ENCODE measurements around the gene CTTNBP2. TPM values are rescaled to one million over a fixed set of nuclear protein-coding genes. Genes with fewer than 3 reads are reported as not detected.

Gene CTTNBP2
- total RNA-seq, 1 experiment from 2014 or later, result not detected

- DNase-seq (ENCODE audit: low read depth in 1 of 2, low spot score in 2 of 2), result no peak
- H3K27ac ChIP-seq, result no peak overlapping the region
- H3K4me3 ChIP-seq, result no peak overlapping the region
- H3K4me1 ChIP-seq (replicated peaks), result no peaks in the 10 kb centered on the region
- no peaks in the 10 kb centered on the region for H3K9me3 ChIP-seq (replicated peaks)
- no peaks in the 10 kb centered on the region; the same call in 1 of the 2 replicates for H3K27me3 ChIP-seq (replicated peaks)
- no peaks in the 10 kb centered on the region for H3K36me3 ChIP-seq
Observed at GRCh38 chr7:117755136-117755535, 118.1 kb downstream of the CTTNBP2 start.

DNA sequence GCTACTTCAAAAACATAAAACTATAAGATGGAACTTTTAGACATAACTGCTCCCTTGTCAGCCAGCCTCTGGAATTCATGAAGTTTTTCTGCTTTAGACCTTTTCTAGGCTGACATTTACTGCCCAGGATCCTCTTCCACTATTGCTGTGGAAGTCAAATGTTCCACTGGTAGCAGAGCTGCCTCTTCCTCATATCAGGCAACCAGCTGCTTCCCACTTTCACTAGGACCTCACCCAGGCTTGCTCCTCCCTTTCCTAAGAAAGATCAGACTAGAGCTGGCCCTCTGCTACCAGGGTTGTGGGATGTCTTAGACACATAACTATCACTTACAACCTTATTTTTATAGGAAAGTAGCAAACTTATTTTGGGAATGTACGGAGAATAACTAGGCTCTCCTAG is 121.5 kb downstream of the CTTNBP2 start:
- Histone ChIP-seq H3K27me3 (replicated peaks) (no peaks in the 10 kb centered on the region), H3K27ac (no peak overlapping the region), H3K36me3 (no peaks in the 10 kb centered on the region), H3K4me3 (no peak overlapping the region), H3K9me3 (replicated peaks) (no peaks in the 10 kb centered on the region), H3K4me1 (replicated peaks) (no peaks in the 10 kb centered on the region)
- no peak for DNase-seq (ENCODE audit: low read depth in 1 of 2, low spot score in 2 of 2)

DNA sequence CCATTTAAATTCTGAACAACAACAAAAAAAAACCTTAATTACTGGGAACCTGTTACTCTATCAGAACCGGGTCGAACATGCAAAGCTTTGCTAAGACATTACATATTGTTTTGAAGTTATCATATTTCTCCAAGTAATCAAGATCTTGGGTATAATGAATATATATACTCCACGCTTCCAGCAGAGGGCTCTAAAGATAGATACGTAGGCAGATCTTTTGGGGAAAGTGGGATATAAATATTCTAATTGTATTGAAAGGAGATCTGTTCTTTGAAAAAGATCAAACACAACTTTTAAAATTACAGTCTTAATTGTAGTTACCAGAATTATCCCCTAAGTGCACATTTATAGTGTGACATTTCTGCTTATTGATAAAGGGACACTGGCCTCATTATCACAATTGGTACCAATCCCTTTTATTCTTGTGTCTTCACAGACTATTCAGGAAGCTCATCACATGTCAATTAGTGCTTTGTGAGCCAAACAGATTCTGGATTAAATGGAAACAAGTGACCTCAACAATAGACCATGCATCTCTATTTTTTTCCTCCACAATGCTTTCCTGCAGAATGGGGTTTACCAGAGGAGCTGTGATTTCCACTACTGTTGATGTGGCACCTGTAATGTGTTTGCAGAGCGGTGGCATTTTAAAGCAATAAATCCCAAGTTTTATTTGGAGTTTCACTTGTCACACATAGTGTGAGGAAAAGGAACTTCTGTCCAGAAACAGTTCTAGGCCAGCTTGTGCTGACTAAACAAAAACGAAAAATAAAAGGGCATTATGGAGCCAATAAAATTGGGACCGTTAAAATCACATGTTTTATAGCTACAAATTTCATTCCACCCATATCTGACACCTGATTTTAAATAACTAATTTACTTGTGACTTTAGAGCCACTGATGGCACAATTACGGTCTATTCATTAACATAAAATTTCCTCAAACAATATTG is 122.4 kb downstream of the CTTNBP2 start:
- Histone ChIP-seq H3K36me3 (no peaks in the 10 kb centered on the region), H3K9me3 (replicated peaks) (no peaks in the 10 kb centered on the region), H3K4me3 (no peak overlapping the region), H3K27ac (no peak overlapping the region), H3K27me3 (replicated peaks) (no peaks in the 10 kb centered on the region), H3K4me1 (replicated peaks) (no peaks in the 10 kb centered on the region)
- peak in 1 of 2 experiments; percentile 15 for DNase-seq (ENCODE audit: low read depth in 1 of 2, low spot score in 2 of 2)

GRCh38 chr7:117741962-117742361 is 131.3 kb downstream of the CTTNBP2 start:
- H3K36me3 ChIP-seq, result no peaks in the 10 kb centered on the region
- H3K27me3 ChIP-seq (replicated peaks), result no peaks in the 10 kb centered on the region
- no peak overlapping the region for H3K27ac ChIP-seq
- no peak for DNase-seq (ENCODE audit: low read depth in 1 of 2, low spot score in 2 of 2)
- no peak overlapping the region for H3K4me3 ChIP-seq
- no peaks in the 10 kb centered on the region for H3K4me1 ChIP-seq (replicated peaks)
- no peaks in the 10 kb centered on the region for H3K9me3 ChIP-seq (replicated peaks)

- no peaks in the 10 kb centered on the region for H3K36me3 ChIP-seq
- DNase-seq (ENCODE audit: low read depth in 1 of 2, low spot score in 2 of 2), result no peak
Observed at GRCh38 chr7:117739085-117739484, 134.2 kb downstream of the CTTNBP2 start.

GRCh38 chr7:117737926-117738325 is 135.3 kb downstream of the CTTNBP2 start:
- Histone ChIP-seq H3K9me3 (replicated peaks) (no peaks in the 10 kb centered on the region), H3K36me3 (no peaks in the 10 kb centered on the region), H3K4me1 (replicated peaks) (no peaks in the 10 kb centered on the region), H3K27ac (no peak overlapping the region), H3K4me3 (no peak overlapping the region), H3K27me3 (replicated peaks) (no peaks in the 10 kb centered on the region; the same call in 1 of the 2 replicates)
- no peak for DNase-seq (ENCODE audit: low read depth in 1 of 2, low spot score in 2 of 2)

More at GRCh38 chr7:117739085-117739484, 134.2 kb downstream of the CTTNBP2 start:
- Histone ChIP-seq H3K27me3 (replicated peaks) (no peaks in the 10 kb centered on the region), H3K4me1 (replicated peaks) (no peaks in the 10 kb centered on the region), H3K4me3 (no peak overlapping the region), H3K9me3 (replicated peaks) (no peaks in the 10 kb centered on the region), H3K27ac (no peak overlapping the region)

DNA sequence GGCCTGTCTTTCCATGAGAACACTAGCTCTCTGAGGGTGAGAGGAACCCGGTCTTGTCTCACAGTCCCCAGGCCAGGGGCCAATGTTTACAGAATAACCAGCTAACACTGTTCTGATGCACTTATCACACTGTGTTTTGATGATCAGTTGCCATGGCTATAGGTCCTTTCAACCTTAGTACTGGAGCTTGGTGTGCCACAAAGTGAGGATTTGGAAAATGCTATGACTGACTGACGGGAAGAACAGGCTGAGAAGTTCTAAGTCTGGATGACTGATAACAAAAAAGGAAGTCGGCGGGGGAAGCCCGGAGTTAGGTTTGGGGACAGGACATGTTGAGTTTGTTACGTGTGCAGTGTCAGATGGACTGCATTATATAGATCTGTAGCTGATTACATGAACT is 141.8 kb downstream of the CTTNBP2 start:
- Histone ChIP-seq H3K4me1 (replicated peaks) (no peaks in the 10 kb centered on the region), H3K27ac (no peak overlapping the region), H3K36me3 (no peaks in the 10 kb centered on the region), H3K4me3 (no peak overlapping the region), H3K27me3 (replicated peaks) (no peaks in the 10 kb centered on the region; the same call in 1 of the 2 replicates), H3K9me3 (replicated peaks) (no peaks in the 10 kb centered on the region)
- DNase-seq (ENCODE audit: low read depth in 1 of 2, low spot score in 2 of 2), result no peak

- H3K4me1 ChIP-seq (replicated peaks), result no peaks in the 10 kb centered on the region
- no peaks in the 10 kb centered on the region for H3K9me3 ChIP-seq (replicated peaks)
- no peaks in the 10 kb centered on the region for H3K36me3 ChIP-seq
- H3K27me3 ChIP-seq (replicated peaks), result no peaks in the 10 kb centered on the region; the same call in 1 of the 2 replicates
- no peak overlapping the region for H3K27ac ChIP-seq
- no peak overlapping the region for H3K4me3 ChIP-seq
- DNase-seq (ENCODE audit: low read depth in 1 of 2, low spot score in 2 of 2), result no peak
Observed at GRCh38 chr7:117730390-117730789, 142.9 kb downstream of the CTTNBP2 start.

DNA sequence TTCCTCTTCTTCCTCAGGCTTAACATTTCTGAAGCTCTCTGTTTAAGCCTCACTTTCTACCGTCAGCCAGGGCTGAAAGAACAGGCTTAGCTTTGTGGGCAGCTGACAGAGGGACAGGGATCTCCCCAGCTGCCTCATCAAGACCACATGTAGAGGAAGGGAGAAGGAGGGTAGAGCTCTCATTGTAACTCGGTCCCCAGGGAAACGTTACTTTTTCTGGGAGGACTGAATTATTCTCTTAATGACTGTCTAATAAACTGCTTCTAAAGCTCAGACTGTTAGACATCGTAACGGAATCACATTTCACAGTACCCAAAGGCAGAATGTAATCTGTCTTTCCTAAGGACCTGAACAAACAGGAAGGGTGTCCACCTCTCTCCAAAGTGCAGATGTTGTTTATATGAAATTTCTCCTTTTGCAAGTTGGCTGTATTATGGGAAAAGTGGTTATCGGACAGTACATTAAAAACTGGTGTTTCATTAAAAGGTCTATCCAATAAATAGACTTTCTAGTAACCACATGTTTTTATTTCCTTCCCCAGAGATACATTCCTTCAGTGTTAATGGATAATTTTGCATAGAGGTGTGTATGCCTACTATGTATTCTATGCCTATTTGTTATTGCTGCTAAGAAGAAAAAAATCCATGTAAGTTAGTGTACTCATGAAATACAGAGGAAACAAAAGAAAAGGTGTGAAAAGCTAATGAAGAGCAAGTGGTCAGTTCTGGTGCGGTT is 144.2 kb downstream of the CTTNBP2 start:
- no peaks in the 10 kb centered on the region for H3K36me3 ChIP-seq
- H3K9me3 ChIP-seq (replicated peaks), result no peaks in the 10 kb centered on the region
- H3K27me3 ChIP-seq (replicated peaks), result no peaks in the 10 kb centered on the region; the same call in 1 of the 2 replicates
- no peak overlapping the region for H3K27ac ChIP-seq
- no peak overlapping the region for H3K4me3 ChIP-seq
- DNase-seq (ENCODE audit: low read depth in 1 of 2, low spot score in 2 of 2), result no peak
- no peaks in the 10 kb centered on the region for H3K4me1 ChIP-seq (replicated peaks)

DNA sequence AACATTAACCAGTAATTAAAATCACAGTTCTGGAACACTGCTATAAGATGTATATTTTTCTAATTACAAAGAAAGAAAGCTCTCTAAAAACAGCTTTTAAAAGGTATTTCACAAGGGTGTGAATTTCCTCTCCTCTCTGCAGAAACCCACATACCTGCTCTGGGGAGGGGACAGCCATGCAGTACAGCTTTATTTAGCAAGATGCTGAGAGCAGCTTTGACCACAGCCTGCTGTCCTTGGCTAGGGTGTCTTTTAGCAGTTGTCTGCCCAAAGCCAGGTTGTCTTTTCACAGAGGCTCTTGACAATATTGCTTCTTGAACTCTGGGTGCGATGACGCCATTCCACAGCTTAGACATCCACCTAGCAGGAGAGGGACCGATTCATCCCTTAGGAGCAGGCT is 148.3 kb downstream of the CTTNBP2 start:
- no peak overlapping the region for H3K27ac ChIP-seq
- H3K9me3 ChIP-seq (replicated peaks), result no peaks in the 10 kb centered on the region
- no peak for DNase-seq (ENCODE audit: low read depth in 1 of 2, low spot score in 2 of 2)
- no peaks in the 10 kb centered on the region for H3K4me1 ChIP-seq (replicated peaks)
- no peaks in the 10 kb centered on the region for H3K27me3 ChIP-seq (replicated peaks)
- no peaks in the 10 kb centered on the region for H3K36me3 ChIP-seq
- H3K4me3 ChIP-seq, result no peak overlapping the region

GRCh38 chr7:117719377-117719776 is 153.9 kb downstream of the CTTNBP2 start:
- Histone ChIP-seq H3K27me3 (replicated peaks) (no peaks in the 10 kb centered on the region), H3K4me3 (no peak overlapping the region), H3K36me3 (no peaks in the 10 kb centered on the region), H3K27ac (no peak overlapping the region), H3K9me3 (replicated peaks) (no peaks in the 10 kb centered on the region), H3K4me1 (replicated peaks) (no peaks in the 10 kb centered on the region)
- no peak for DNase-seq (ENCODE audit: low read depth in 1 of 2, low spot score in 2 of 2)

- H3K27me3 ChIP-seq (replicated peaks), result no peaks in the 10 kb centered on the region
- no peaks in the 10 kb centered on the region for H3K9me3 ChIP-seq (replicated peaks)
- DNase-seq (ENCODE audit: low read depth in 1 of 2, low spot score in 2 of 2), result no peak
- H3K4me1 ChIP-seq (replicated peaks), result no peaks in the 10 kb centered on the region
- no peak overlapping the region for H3K4me3 ChIP-seq
- H3K36me3 ChIP-seq, result no peaks in the 10 kb centered on the region
- H3K27ac ChIP-seq, result no peak overlapping the region
Observed at GRCh38 chr7:117718116-117718835, 155.0 kb downstream of the CTTNBP2 start.

- H3K4me3 ChIP-seq, result no peak overlapping the region
- H3K27me3 ChIP-seq (replicated peaks), result no peaks in the 10 kb centered on the region
- H3K27ac ChIP-seq, result no peak overlapping the region
- no peaks in the 10 kb centered on the region for H3K36me3 ChIP-seq
- H3K9me3 ChIP-seq (replicated peaks), result no peaks in the 10 kb centered on the region
- no peaks in the 10 kb centered on the region for H3K4me1 ChIP-seq (replicated peaks)
- no peak for DNase-seq (ENCODE audit: low read depth in 1 of 2, low spot score in 2 of 2)
Observed at GRCh38 chr7:117717357-117717756, 155.9 kb downstream of the CTTNBP2 start.
